Measurements from ENCODE around the gene TPBGL. TPM values are rescaled to one million over a fixed set of nuclear protein-coding genes. Genes with fewer than 3 reads are reported as not detected.

Gene TPBGL
- total RNA-seq, 1 donor from 2014 or later = 0.64 TPM

DNA sequence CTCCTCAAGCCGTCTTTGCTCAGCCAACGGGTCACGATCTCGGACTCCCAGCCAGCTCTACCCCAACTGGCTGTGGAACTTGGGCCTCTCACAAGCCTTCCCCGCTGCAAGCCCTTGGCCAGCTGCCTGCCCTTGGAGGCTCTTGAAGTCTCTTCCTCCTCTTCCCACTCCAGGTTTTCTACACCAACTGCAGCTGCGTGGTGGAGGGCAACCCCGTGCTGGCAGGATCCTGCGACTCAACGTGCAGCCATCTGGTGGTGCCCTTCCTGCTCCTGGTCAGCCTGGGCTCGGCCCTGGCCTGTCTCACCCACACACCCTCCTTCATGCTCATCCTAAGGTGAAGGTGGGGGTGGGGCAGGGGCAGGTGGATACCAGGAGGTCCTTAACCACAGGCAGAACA, 40.5 kb upstream of the TPBGL start:
- intact Hi-C loops (cut with DNase I) = loop anchor here (5.0 kb wide), 1 partner anchor 58 kb away; no protein-coding TSS in a partner anchor
- no peaks in the 10 kb centered on the region for H3K27me3 ChIP-seq

DNA sequence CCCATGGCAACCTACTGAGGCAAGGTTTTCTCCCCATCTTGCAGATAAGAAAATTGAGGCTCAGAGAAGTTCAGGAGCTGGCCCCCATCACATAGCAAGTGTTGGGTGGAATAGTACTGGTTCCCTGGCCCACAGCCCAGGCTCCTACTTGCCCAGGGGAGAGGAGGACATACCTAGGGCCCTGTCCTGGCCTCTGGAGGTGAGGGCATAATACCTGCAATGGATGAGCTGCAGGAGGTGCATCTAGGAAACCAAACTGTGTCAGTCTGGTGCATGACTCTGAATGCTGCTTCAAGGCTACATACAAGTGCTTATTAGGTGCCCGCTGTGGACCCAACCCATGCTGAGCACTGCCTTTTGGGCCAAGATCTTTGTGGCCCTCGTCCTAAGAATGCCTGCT, 40.0 kb upstream of the TPBGL start:
- peaks cover 7% of the 10 kb centered on the region for H3K4me1 ChIP-seq
- H3K36me3 ChIP-seq = no peaks in the 10 kb centered on the region
- peak; percentile 12 for DNase-seq
- ATAC-seq = no peak
- TF ChIP-seq, protein P1, sequence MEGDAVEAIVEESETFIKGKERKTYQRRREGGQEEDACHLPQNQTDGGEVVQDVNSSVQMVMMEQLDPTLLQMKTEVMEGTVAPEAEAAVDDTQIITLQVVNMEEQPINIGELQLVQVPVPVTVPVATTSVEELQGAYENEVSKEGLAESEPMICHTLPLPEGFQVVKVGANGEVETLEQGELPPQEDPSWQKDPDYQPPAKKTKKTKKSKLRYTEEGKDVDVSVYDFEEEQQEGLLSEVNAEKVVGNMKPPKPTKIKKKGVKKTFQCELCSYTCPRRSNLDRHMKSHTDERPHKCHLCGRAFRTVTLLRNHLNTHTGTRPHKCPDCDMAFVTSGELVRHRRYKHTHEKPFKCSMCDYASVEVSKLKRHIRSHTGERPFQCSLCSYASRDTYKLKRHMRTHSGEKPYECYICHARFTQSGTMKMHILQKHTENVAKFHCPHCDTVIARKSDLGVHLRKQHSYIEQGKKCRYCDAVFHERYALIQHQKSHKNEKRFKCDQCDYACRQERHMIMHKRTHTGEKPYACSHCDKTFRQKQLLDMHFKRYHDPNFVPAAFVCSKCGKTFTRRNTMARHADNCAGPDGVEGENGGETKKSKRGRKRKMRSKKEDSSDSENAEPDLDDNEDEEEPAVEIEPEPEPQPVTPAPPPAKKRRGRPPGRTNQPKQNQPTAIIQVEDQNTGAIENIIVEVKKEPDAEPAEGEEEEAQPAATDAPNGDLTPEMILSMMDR (IDR thresholded peaks at IDR 0.05) = no peak
- H3K4me3 ChIP-seq = no peak overlapping the region
- no peaks in the 10 kb centered on the region for H3K27me3 ChIP-seq
- intact Hi-C loops (cut with DNase I) = loop anchor here (5.0 kb wide), 1 partner anchor 58 kb away; no protein-coding TSS in a partner anchor
- no peaks in the 10 kb centered on the region for H3K9me3 ChIP-seq
- H3K27ac ChIP-seq = no peak overlapping the region

More for the DNA sequence above, 40.5 kb upstream of the TPBGL start:
- H3K4me1 ChIP-seq = peaks cover 11% of the 10 kb centered on the region
- no peak overlapping the region for H3K4me3 ChIP-seq
- no peaks in the 10 kb centered on the region for H3K9me3 ChIP-seq
- peak; percentile 58 for DNase-seq
- no peak overlapping the region for H3K27ac ChIP-seq
- TF ChIP-seq, protein P1 (IDR thresholded peaks at IDR 0.05) = no peak
- H3K36me3 ChIP-seq = no peaks in the 10 kb centered on the region
- ATAC-seq = no peak

DNA sequence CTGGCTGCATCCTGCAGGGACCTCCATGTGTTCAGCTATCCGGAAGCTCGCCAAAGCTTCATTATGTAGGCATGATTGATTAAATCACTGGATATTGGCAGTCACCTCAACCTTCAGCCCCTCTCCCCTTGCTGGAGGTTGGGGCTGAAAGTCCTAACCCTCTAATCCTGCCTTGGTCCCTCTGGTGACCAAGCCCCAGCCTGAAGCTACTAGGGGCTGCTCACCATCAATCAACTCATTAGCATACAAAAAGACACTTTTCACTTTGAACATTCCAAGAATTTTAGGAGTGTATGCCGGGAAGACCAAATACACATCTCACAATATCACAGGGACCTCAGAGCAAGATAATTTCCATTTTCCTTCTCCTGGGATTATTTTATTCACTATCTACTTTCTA, 38.8 kb upstream of the TPBGL start:
- TF ChIP-seq, protein P1 (IDR thresholded peaks at IDR 0.05) = no peak
- no peaks in the 10 kb centered on the region for H3K27me3 ChIP-seq
- peak; percentile 8 for DNase-seq
- intact Hi-C loops (cut with DNase I) = loop anchor here (5.0 kb wide), 1 partner anchor 59 kb away; no protein-coding TSS in a partner anchor
- no peak overlapping the region for H3K27ac ChIP-seq
- no peaks in the 10 kb centered on the region for H3K4me1 ChIP-seq
- no peaks in the 10 kb centered on the region for H3K9me3 ChIP-seq
- no peak overlapping the region for H3K4me3 ChIP-seq
- no peaks in the 10 kb centered on the region for H3K36me3 ChIP-seq
- no peak for ATAC-seq

DNA sequence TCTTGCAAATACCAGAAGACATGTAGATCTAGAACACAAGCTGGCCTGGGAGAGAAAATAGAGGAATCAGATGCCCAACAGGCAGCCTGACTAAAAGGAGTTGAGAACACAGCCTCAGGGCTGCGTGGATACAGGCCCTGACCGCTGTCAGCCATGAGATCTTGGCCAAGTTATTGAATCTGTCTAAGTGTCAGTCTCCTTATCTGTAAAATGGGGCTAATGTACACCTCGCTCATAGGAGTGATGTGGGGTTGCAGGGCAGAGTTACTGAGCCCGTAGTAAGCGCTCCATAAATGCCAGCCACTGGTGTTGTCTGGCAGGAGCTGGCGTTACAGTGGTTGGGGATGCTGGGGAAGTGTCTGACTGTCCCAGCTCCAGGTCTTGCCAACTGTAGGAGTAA, 38.4 kb upstream of the TPBGL start:
- Histone ChIP-seq H3K9me3 (no peaks in the 10 kb centered on the region), H3K4me3 (no peak overlapping the region), H3K27ac (no peak overlapping the region), H3K4me1 (no peaks in the 10 kb centered on the region), H3K27me3 (no peaks in the 10 kb centered on the region), H3K36me3 (no peaks in the 10 kb centered on the region)
- TF ChIP-seq, protein P1 (IDR thresholded peaks at IDR 0.05) = no peak
- no peak for DNase-seq
- intact Hi-C loops (cut with DNase I) = loop anchor here (5.0 kb wide), 1 partner anchor 60 kb away; no protein-coding TSS in a partner anchor
- ATAC-seq = no peak

DNA sequence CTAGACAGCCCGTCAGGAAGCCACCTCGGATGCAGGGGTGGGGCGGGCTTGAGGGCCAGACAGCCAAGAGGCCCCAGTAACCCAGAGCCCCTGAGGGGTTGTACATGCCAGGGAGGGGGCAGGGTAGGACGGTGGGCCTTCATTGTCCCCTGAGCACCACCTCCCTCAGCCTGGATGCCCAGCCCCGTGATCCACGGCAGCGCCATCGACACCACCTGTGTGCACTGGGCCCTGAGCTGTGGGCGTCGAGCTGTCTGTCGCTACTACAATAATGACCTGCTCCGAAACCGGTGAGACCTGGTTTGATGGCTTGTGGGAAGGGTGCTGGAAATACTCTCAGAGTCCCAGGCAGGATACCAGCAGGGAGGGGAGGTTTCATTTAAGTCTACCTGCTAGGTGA, 37.4 kb upstream of the TPBGL start:
- Histone ChIP-seq H3K9me3 (no peaks in the 10 kb centered on the region), H3K27ac (no peak overlapping the region), H3K36me3 (no peaks in the 10 kb centered on the region), H3K4me3 (no peak overlapping the region), H3K4me1 (no peaks in the 10 kb centered on the region), H3K27me3 (no peaks in the 10 kb centered on the region)
- DNase-seq (peak; percentile 66), ATAC-seq (no peak)
- TF ChIP-seq, protein P1 (IDR thresholded peaks at IDR 0.05) = no peak
- intact Hi-C loops (cut with DNase I) = loop anchor here (5.0 kb wide), 1 partner anchor 61 kb away; no protein-coding TSS in a partner anchor

DNA sequence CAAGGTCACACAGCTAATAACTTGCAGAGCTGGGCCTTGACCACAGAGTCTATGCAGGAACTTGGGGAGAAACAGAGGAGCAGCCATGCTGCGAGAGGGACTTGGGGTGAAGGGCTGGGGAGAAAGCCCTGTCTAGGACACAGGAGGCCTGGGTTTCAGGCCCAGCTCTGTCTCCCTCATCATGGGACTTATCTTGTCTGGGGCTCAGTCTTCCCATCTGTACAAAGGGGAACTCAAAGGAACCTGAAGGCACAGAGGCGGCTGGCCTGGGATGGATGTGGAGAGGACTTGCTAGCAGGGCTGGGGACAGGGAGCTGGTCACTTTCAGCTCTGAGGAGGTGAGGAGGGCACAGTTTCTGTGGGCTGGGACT, 36.9 kb upstream of the TPBGL start:
- Histone ChIP-seq H3K36me3 (no peaks in the 10 kb centered on the region), H3K27ac (no peak overlapping the region), H3K9me3 (no peaks in the 10 kb centered on the region), H3K4me3 (no peak overlapping the region), H3K4me1 (no peaks in the 10 kb centered on the region), H3K27me3 (no peaks in the 10 kb centered on the region)
- ATAC-seq = no peak
- peak; percentile 38 for DNase-seq
- intact Hi-C loops (cut with DNase I) = loop anchor here (5.0 kb wide), 1 partner anchor 61 kb away; no protein-coding TSS in a partner anchor
- TF ChIP-seq, protein P1 (IDR thresholded peaks at IDR 0.05) = no peak
